K562 (cell line): ENCODE measurements around the gene ACAP2. TPM values are rescaled to one million over a fixed set of nuclear protein-coding genes. Genes with fewer than 3 reads are reported as not detected.

Source experiments
- CBFA2T3 ChIP-seq: fragments of 450-650 bp; IDR thresholded peaks from 2 replicates; pipeline ENCODE4 v1.6.1; 2017
- CBX1 ChIP-seq: sonication (generic); IDR thresholded peaks from 2 replicates; pipeline ENCODE4 v1.6.1; 2016; ENCODE audit warnings: antibody characterized with exemption, low read depth, mild to moderate bottlenecking
- CHD4 ChIP-seq: fragments of 200-600 bp; sonication (generic); IDR thresholded peaks from 3 replicates; pipeline ENCODE4 v1.6.1; 2012; ENCODE audit warnings: low read depth, mild to moderate bottlenecking, mixed read lengths, low read length, inconsistent platforms; ENCODE audit not compliant: insufficient read depth, insufficient replicate concordance, poor library complexity, severe bottlenecking
- CXXC5 ChIP-seq: fragments of 250-450 bp; sonication (Bioruptor Pico); IDR thresholded peaks from 2 replicates; pipeline ENCODE4 v1.8.0; 2022; ENCODE audit warnings: inconsistent platforms, mild to moderate bottlenecking, moderate library complexity
- DNMT1 ChIP-seq: fragments of 450-650 bp; IDR thresholded peaks from 2 replicates; pipeline ENCODE4 v1.6.1; 2016; ENCODE audit warnings: antibody characterized with exemption, mild to moderate bottlenecking
- EP400 ChIP-seq: fragments of 450-650 bp; IDR thresholded peaks from 2 replicates; pipeline ENCODE4 v1.6.1; 2017; ENCODE audit warnings: antibody characterized with exemption, mild to moderate bottlenecking, moderate library complexity
- ESRRA ChIP-seq: fragments of 450-650 bp; IDR thresholded peaks from 2 replicates; pipeline ENCODE4 v1.6.1; 2014; ENCODE audit warnings: low read depth, mild to moderate bottlenecking, moderate library complexity, borderline replicate concordance
- ETV1 ChIP-seq: fragments of 450-650 bp; conservative IDR thresholded peaks from 2 replicates; pipeline ENCODE4 v1.6.1; 2016; ENCODE audit warnings: missing genetic modification characterization, control low read depth, low read depth, missing compliant biosample characterization
- HCFC1 ChIP-seq: IDR thresholded peaks from 2 replicates; pipeline ENCODE4 v1.6.1; 2012; ENCODE audit warnings: low read depth, low read length, improper control_type of control experiment
- KLF10 ChIP-seq: fragments of 250-450 bp; sonication (Bioruptor Pico); IDR thresholded peaks from 2 replicates; pipeline ENCODE4 v1.6.1; 2021; ENCODE audit warnings: matching md5 sums
- KLF13 ChIP-seq: fragments of 450-650 bp; IDR thresholded peaks from 2 replicates; pipeline ENCODE4 v1.6.1; 2016; ENCODE audit warnings: missing genetic modification characterization, low read depth, mild to moderate bottlenecking, missing compliant biosample characterization, moderate library complexity, borderline replicate concordance
- MAFG ChIP-seq: fragments of 450-650 bp; conservative IDR thresholded peaks from 2 replicates; pipeline ENCODE4 v1.6.1; 2016; ENCODE audit warnings: missing genetic modification characterization, missing compliant biosample characterization
- RAD51 ChIP-seq: fragments of 450-650 bp; IDR thresholded peaks from 2 replicates; pipeline ENCODE4 v1.7.1; 2016; ENCODE audit warnings: low read depth, mild to moderate bottlenecking, borderline replicate concordance
- SAFB ChIP-seq: fragments of 200-400 bp; formaldehyde crosslinking; IDR thresholded peaks from 2 replicates; pipeline ENCODE4 v1.6.1; 2017; ENCODE audit warnings: low read depth, low read length, borderline replicate concordance
- ZBTB17 ChIP-seq: fragments of 450-650 bp; formaldehyde crosslinking; IDR thresholded peaks from 2 replicates; pipeline ENCODE4 v1.4.0; 2020; ENCODE audit warnings: mild to moderate bottlenecking
- ZNF239 ChIP-seq: fragments of 250-450 bp; sonication (Bioruptor Pico); IDR thresholded peaks from 2 replicates; pipeline ENCODE4 v1.4.0; 2020; ENCODE audit warnings: mild to moderate bottlenecking
- polyA plus RNA-seq, 8 experiments: library from polyadenylated mRNA; depleted of rRNA in 4 of 8; stranded (reverse) in 5 of 8; unstranded in 3 of 8; fragments of >200 nt; fragmentation: Nextera tagmentation in 2 of 8; fragmentation: Illumina TruSeq in 1 of 8; extraction: Ambion mirVana in 2 of 8; extraction: Trizol in 1 of 8; gene quantifications; 2 replicates each; pipeline versions ENCODE4 v1.2.1 to v1.2.3, GENCODE V29; 2011 to 2014; ENCODE audit warnings: inconsistent platforms in 1 of 8, missing spikeins in 1 of 8
- total RNA-seq, 7 experiments: library from RNA; depleted of rRNA in 6 of 7; stranded (reverse); fragments of >200 nt in 6 of 7; fragmentation: Illumina TruSeq in 2 of 7; extraction: Trizol in 2 of 7; gene quantifications; 2 replicates each; pipeline versions ENCODE4 v1.2.1 to v1.2.3, GENCODE V29; 2011 to 2021; ENCODE audit warnings: low replicate concordance in 1 of 7
- TF ChIP-seq, protein P1 (sequence below), 3 experiments: fragments of 200-800 bp in 1 of 3; fragments of 250-450 bp in 1 of 3; fragments of 450-650 bp in 1 of 3; sonication (Bioruptor Pico) in 1 of 3; sonication (Bioruptor generic) in 1 of 3; formaldehyde crosslinking in 1 of 3; IDR thresholded peaks; 2 replicates each; pipeline versions ENCODE4 v1.6.1 to v1.8.0; 2016 to 2022; ENCODE audit warnings: mild to moderate bottlenecking in 2 of 3, missing genetic modification characterization in 2 of 3, missing compliant biosample characterization in 1 of 3, moderate library complexity in 1 of 3
- TF ChIP-seq, protein P2 (sequence below): sonication (generic); formaldehyde crosslinking; IDR thresholded peaks from 2 replicates; pipeline ENCODE4 v1.9.0; 2022; ENCODE audit warnings: mild to moderate bottlenecking, missing genetic modification reagents
- TF ChIP-seq, protein P3 (sequence below): fragments of 150-350 bp; IDR thresholded peaks from 2 replicates; pipeline ENCODE4 v1.6.1; 2014; ENCODE audit warnings: low read depth, mild to moderate bottlenecking, low read length, borderline replicate concordance

ACAP2 gene
- total and polyA plus RNA-seq, 9 of the 15 experiments (the other 6 are each of a cell fraction or from before 2014, with no cell fraction given): 10.6 to 52.7 (median 34.4) TPM

DNA sequence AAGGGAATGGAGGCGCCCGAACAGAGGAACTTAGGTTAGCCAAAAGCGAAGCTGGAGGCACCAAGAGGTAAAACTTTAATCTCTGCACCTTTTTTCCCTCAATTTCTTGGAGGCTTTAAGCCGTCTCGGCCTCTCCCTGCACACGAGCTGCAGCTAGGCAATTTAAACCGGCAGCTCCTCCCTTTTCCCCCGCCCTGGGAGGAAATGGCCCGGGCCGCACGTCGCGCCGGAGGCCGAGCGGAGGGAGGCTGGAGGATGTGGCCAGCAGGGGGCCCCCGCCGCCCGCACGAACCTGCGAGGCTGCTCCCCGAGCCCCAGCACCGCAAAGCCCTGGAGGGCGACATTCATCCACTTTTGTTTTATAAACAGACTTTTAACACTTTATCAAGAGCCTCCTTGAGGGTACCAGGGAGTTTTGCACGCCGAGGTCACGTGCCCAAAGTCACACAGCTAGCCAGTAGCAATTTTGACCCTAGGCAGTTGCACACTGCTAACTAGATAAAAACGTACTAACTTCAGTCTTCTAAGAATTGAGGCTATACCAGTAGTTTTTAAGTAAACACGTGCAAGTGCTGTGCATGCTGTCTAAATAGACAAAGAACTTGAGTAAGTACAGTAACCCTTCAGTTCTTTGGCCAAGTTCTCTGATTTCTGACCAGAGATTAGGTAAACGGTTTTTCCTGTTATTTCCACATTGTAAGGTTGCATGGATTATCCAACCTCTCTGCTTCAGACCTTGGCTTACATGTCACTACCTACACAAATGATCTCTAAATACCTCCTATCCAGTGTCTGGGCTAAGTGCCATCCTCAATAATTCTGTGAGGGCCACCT lies 171.2 kb downstream of the ACAP2 start (continued):
- TF ChIP-seq, protein P1, sequence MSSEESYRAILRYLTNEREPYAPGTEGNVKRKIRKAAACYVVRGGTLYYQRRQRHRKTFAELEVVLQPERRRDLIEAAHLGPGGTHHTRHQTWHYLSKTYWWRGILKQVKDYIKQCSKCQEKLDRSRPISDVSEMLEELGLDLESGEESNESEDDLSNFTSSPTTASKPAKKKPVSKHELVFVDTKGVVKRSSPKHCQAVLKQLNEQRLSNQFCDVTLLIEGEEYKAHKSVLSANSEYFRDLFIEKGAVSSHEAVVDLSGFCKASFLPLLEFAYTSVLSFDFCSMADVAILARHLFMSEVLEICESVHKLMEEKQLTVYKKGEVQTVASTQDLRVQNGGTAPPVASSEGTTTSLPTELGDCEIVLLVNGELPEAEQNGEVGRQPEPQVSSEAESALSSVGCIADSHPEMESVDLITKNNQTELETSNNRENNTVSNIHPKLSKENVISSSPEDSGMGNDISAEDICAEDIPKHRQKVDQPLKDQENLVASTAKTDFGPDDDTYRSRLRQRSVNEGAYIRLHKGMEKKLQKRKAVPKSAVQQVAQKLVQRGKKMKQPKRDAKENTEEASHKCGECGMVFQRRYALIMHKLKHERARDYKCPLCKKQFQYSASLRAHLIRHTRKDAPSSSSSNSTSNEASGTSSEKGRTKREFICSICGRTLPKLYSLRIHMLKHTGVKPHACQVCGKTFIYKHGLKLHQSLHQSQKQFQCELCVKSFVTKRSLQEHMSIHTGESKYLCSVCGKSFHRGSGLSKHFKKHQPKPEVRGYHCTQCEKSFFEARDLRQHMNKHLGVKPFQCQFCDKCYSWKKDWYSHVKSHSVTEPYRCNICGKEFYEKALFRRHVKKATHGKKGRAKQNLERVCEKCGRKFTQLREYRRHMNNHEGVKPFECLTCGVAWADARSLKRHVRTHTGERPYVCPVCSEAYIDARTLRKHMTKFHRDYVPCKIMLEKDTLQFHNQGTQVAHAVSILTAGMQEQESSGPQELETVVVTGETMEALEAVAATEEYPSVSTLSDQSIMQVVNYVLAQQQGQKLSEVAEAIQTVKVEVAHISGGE (CRISPR knock-in tag; IDR thresholded peaks at IDR 0.05): peak in 2 of 3 experiments; percentile 2 to 20; a peak in 1 of 6 replicates
- TF ChIP-seq KLF10 (CRISPR knock-in tag) (no peak), RAD51 (peak; percentile 93), ESRRA (peak; percentile 39; the same call in 1 of the 2 replicates), MAFG (tag) (no peak), CXXC5 (CRISPR knock-in tag) (peak; percentile 81), CBFA2T3 (0 out of 2 replicates have a peak, but pooled peaks have one; percentile 4), SAFB (no peak), EP400 (peak; percentile 52), HCFC1 (0 out of 2 replicates have a peak, but pooled peaks have one; percentile 25), KLF13 (tag) (no peak), ETV1 (tag) (0 out of 2 replicates have a peak, but pooled peaks have one; percentile 34), DNMT1 (0 out of 2 replicates have a peak, but pooled peaks have one; percentile 53), ZBTB17 (CRISPR knock-in tag) (no peak), CBX1 (peak; percentile 83; the same call in 1 of the 2 replicates), CHD4 (no peak), ZNF239 (no peak)
- TF ChIP-seq, protein P2, sequence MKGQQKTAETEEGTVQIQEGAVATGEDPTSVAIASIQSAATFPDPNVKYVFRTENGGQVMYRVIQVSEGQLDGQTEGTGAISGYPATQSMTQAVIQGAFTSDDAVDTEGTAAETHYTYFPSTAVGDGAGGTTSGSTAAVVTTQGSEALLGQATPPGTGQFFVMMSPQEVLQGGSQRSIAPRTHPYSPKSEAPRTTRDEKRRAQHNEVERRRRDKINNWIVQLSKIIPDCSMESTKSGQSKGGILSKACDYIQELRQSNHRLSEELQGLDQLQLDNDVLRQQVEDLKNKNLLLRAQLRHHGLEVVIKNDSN: peak; percentile 93
- TF ChIP-seq, protein P3, sequence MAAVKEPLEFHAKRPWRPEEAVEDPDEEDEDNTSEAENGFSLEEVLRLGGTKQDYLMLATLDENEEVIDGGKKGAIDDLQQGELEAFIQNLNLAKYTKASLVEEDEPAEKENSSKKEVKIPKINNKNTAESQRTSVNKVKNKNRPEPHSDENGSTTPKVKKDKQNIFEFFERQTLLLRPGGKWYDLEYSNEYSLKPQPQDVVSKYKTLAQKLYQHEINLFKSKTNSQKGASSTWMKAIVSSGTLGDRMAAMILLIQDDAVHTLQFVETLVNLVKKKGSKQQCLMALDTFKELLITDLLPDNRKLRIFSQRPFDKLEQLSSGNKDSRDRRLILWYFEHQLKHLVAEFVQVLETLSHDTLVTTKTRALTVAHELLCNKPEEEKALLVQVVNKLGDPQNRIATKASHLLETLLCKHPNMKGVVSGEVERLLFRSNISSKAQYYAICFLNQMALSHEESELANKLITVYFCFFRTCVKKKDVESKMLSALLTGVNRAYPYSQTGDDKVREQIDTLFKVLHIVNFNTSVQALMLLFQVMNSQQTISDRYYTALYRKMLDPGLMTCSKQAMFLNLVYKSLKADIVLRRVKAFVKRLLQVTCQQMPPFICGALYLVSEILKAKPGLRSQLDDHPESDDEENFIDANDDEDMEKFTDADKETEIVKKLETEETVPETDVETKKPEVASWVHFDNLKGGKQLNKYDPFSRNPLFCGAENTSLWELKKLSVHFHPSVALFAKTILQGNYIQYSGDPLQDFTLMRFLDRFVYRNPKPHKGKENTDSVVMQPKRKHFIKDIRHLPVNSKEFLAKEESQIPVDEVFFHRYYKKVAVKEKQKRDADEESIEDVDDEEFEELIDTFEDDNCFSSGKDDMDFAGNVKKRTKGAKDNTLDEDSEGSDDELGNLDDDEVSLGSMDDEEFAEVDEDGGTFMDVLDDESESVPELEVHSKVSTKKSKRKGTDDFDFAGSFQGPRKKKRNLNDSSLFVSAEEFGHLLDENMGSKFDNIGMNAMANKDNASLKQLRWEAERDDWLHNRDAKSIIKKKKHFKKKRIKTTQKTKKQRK: no peak
